Measurements from ENCODE around the gene XXYLT1. TPM values are rescaled to one million over a fixed set of nuclear protein-coding genes. Genes with fewer than 3 reads are reported as not detected.
"Not testable (repeated sequence)": the region's sequence is repeated elsewhere in the genome, so short reads cannot be mapped to it uniquely, and the experiment has no call there.

Gene XXYLT1
- total RNA-seq, 3 donors from 2014 or later: 7.2 to 13.0 (median 10.8) TPM

DNA sequence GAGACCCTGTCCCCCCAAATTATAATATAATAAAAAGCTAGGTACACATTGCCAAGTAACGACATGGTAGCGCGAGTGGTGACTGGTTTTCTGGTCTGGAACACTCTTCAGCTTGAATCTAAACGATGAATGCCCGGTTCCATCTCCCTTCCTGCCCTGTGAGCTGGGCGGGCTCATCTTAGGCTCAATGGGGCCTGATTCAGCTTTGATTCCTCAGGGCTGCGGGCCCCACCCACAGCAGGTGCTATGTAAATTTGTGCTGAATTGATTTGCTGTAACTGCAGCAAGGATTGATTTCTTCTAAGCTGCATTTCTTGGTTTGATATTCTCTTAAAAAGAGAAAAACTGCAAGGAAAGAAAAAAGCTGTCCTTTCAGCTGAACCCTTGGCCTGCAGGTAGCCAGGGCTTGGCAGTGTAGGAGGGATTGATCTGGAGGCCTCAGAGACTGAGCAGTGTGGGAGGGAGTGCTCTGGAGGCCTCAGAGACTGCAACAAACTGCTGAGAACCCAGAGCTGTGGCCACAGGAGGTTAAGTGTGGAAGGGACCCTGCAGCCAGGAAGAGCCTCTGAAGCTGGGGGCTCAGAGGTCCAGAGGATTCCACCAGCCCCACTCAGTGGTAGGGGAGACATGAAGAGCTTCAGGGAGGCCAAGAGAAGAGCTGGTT lies 231.6 kb downstream of the XXYLT1 start:
- H3K36me3 ChIP-seq: no peaks in the 10 kb centered on the region
- H3K27ac ChIP-seq: no peak overlapping the region
- no peaks in the 10 kb centered on the region for H3K9me3 ChIP-seq
- TF ChIP-seq POLR2AphosphoS5 (IDR thresholded peaks at IDR 0.05): no peak
- TF ChIP-seq POLR2A (IDR thresholded peaks at IDR 0.05): no peak
- TF ChIP-seq, protein P1, sequence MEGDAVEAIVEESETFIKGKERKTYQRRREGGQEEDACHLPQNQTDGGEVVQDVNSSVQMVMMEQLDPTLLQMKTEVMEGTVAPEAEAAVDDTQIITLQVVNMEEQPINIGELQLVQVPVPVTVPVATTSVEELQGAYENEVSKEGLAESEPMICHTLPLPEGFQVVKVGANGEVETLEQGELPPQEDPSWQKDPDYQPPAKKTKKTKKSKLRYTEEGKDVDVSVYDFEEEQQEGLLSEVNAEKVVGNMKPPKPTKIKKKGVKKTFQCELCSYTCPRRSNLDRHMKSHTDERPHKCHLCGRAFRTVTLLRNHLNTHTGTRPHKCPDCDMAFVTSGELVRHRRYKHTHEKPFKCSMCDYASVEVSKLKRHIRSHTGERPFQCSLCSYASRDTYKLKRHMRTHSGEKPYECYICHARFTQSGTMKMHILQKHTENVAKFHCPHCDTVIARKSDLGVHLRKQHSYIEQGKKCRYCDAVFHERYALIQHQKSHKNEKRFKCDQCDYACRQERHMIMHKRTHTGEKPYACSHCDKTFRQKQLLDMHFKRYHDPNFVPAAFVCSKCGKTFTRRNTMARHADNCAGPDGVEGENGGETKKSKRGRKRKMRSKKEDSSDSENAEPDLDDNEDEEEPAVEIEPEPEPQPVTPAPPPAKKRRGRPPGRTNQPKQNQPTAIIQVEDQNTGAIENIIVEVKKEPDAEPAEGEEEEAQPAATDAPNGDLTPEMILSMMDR (IDR thresholded peaks at IDR 0.05): no peak
- H3K4me1 ChIP-seq: no peaks in the 10 kb centered on the region
- peak in 1 of 2 donors; percentile 17 for DNase-seq (ENCODE audit: low spot score in 2 of 2)
- H3K27me3 ChIP-seq: no peaks in the 10 kb centered on the region
- no peak overlapping the region for H3K4me3 ChIP-seq
- intact Hi-C loops (cut with DNase I; ENCODE audit: low total_unique reads): no loop called here

GRCh38 chr3:195038161-195038560 lies 232.8 kb downstream of the XXYLT1 start:
- no peak for TF ChIP-seq POLR2AphosphoS5 (IDR thresholded peaks at IDR 0.05)
- TF ChIP-seq POLR2A (IDR thresholded peaks at IDR 0.05): no peak
- TF ChIP-seq, protein P1 (IDR thresholded peaks at IDR 0.05): no peak
- Histone ChIP-seq H3K36me3 (no peaks in the 10 kb centered on the region), H3K27me3 (no peaks in the 10 kb centered on the region), H3K27ac (no peak overlapping the region), H3K9me3 (no peaks in the 10 kb centered on the region), H3K4me1 (no peaks in the 10 kb centered on the region), H3K4me3 (no peak overlapping the region)
- intact Hi-C loops (cut with DNase I; ENCODE audit: low total_unique reads): no loop called here
- no peak for DNase-seq (ENCODE audit: low spot score in 2 of 2)

DNA sequence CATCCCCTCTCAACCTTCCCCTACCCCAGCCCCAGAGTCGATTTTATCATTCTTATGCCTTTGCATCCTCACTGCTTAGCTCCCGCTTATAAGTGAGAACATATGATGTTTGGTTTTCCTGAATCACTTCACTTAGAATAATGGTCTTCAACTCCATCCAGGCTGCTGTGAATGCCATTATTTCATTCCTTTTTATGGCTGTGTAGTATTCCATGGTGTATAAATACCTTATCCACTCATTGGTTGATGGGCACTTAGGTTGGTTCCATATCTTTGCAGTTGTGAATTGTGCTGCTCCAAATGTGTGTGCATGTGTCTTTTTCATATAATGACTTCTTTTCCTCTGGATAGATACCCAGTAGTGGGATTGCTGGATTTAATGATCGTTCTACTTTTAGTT lies 233.4 kb downstream of the XXYLT1 start:
- H3K27me3 ChIP-seq; H3K36me3 ChIP-seq; H3K4me1 ChIP-seq; DNase-seq (ENCODE audit: low spot score in 2 of 2); H3K4me3 ChIP-seq; intact Hi-C loops (cut with DNase I; ENCODE audit: low total_unique reads); H3K9me3 ChIP-seq; H3K27ac ChIP-seq: not testable (repeated sequence)

DNA sequence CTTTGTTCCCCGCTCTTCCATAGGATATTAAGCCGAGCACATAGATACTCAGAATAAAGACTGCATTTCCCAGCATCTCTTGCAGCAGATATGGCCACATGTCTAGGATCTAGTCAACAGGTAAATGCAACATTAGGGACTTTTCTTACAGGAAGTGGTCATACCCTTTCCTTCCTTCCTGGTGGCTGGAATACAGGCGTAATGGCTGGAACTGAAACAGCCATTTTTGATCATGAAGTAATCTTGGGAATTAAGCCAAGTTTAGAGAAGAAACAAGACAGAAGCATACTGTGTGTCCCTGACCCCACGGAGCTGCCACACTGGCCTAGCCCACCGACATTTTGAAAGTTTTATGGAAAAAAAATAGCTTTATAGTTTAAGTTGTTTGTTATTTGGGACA lies 234.0 kb downstream of the XXYLT1 start:
- no peak overlapping the region for H3K4me3 ChIP-seq
- no peaks in the 10 kb centered on the region for H3K36me3 ChIP-seq
- H3K27ac ChIP-seq: no peak overlapping the region
- H3K27me3 ChIP-seq: no peaks in the 10 kb centered on the region
- intact Hi-C loops (cut with DNase I; ENCODE audit: low total_unique reads): no loop called here
- TF ChIP-seq POLR2A (IDR thresholded peaks at IDR 0.05): no peak
- TF ChIP-seq, protein P1 (IDR thresholded peaks at IDR 0.05): no peak
- no peak for TF ChIP-seq POLR2AphosphoS5 (IDR thresholded peaks at IDR 0.05)
- H3K4me1 ChIP-seq: no peaks in the 10 kb centered on the region
- no peaks in the 10 kb centered on the region for H3K9me3 ChIP-seq
- no peak for DNase-seq (ENCODE audit: low spot score in 2 of 2)

GRCh38 chr3:195036574-195036973 lies 234.4 kb downstream of the XXYLT1 start:
- Histone ChIP-seq H3K36me3 (no peaks in the 10 kb centered on the region), H3K4me3 (no peak overlapping the region), H3K27ac (no peak overlapping the region), H3K4me1 (no peaks in the 10 kb centered on the region), H3K27me3 (no peaks in the 10 kb centered on the region), H3K9me3 (no peaks in the 10 kb centered on the region)
- TF ChIP-seq, protein P1 (IDR thresholded peaks at IDR 0.05): no peak
- no peak for TF ChIP-seq POLR2AphosphoS5 (IDR thresholded peaks at IDR 0.05)
- TF ChIP-seq POLR2A (IDR thresholded peaks at IDR 0.05): no peak
- intact Hi-C loops (cut with DNase I; ENCODE audit: low total_unique reads): no loop called here
- peak in 1 of 2 donors; percentile 24 for DNase-seq (ENCODE audit: low spot score in 2 of 2)

DNA sequence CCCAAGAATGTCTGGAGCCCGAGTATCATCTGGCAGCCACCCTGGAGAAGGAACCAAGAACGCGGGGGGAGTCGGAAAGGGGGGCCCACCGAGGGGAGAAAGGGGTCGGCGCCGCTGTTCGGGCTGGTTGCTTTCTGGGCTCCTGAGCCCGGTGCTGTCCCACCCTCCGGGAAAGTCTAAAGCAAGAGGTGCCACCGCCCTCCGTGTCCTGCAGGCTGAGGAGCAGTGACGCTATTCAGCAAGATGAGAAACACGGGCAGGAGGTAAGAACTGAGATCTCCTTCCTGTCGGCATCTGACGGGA lies 234.8 kb downstream of the XXYLT1 start:
- intact Hi-C loops (cut with DNase I; ENCODE audit: low total_unique reads): no loop called here
- TF ChIP-seq POLR2A (IDR thresholded peaks at IDR 0.05) (no peak), POLR2AphosphoS5 (IDR thresholded peaks at IDR 0.05) (no peak)
- TF ChIP-seq, protein P1 (IDR thresholded peaks at IDR 0.05): no peak

More for the DNA sequence above, 234.8 kb downstream of the XXYLT1 start:
- no peak overlapping the region for H3K4me3 ChIP-seq
- no peaks in the 10 kb centered on the region for H3K27me3 ChIP-seq
- H3K36me3 ChIP-seq: no peaks in the 10 kb centered on the region
- peak in 1 of 2 donors; percentile 35 for DNase-seq (ENCODE audit: low spot score in 2 of 2)
- peaks cover 0 to 3% of the 10 kb centered on the region in 2 donors for H3K4me1 ChIP-seq
- H3K27ac ChIP-seq: no peak overlapping the region
- no peaks in the 10 kb centered on the region for H3K9me3 ChIP-seq
